ENCODE results near the gene ATP11A.

ATP11A gene

DNA sequence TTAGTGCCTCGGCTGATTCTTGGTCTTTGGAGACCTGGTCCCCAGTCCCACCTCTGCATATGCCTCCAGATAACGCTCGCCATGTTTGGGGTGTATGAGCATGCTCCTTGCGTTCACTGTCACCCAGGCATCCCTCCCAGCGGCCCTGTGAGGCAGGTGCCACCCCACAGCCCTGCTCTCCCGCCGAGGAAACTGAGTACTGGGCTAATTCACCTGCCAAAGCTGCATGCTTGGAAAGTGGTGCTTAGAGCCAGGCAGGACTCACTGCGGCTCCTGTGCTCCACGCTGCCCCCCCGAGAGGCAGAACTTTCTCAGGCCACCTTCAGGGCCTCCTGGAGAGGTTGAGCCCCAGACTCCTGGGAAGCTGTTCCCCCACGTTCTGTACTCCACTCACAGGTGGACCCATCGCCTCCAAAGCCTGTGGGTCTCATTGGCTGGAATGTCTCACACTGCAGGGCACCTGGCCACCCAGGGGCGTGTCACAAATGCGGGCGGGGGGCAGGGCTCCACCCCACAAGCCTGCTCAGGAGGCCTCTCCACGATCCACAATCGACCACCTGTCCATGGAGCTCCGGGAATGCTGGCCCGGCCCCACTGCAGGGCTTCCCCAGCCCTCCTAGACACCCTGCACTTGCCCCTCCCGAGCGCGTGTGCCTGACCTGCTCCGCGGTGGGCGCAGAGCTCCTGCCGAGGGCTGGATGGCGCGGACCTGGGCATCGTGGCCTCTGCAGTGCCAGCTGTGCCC lies 64.6 kb downstream of the ATP11A start:
- no peak for DNase-seq (ENCODE audit: low read depth, low spot score)
- ChIA-PET CTCF (no interaction called here), POLR2A (no interaction called here)
- no peak for TF ChIP-seq CTCF (IDR thresholded peaks at IDR 0.05; ENCODE audit: insufficient read depth, low read length, missing control alignments)
- no peak overlapping the region for H3K4me3 ChIP-seq (ENCODE audit: low read depth, low read length)

DNA sequence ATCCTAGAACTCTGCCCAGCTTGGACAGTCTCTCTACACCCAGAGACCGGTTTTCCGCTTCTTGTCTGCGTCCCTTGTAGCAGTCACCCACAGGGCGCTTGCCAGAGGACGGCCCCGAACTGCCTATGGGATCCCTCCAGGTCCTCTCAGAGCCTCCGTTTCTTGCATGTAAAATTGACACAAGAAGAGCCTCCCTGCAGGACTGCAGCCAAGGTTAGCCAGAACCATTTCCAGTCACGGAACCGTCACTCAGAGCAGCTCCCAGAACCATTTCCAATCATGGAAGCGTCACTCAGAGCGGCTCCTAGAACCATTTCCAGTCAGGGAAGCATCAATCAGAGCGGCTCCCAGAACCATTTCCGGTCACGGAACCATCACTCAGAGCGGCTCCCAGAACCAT lies 65.5 kb downstream of the ATP11A start:
- TF ChIP-seq CTCF (IDR thresholded peaks at IDR 0.05; ENCODE audit: insufficient read depth, low read length, missing control alignments), result no peak
- no peak for DNase-seq (ENCODE audit: low read depth, low spot score)
- H3K4me3 ChIP-seq (ENCODE audit: low read depth, low read length), result no peak overlapping the region
- POLR2A ChIA-PET, result no interaction called here
- CTCF ChIA-PET, result no interaction called here

DNA sequence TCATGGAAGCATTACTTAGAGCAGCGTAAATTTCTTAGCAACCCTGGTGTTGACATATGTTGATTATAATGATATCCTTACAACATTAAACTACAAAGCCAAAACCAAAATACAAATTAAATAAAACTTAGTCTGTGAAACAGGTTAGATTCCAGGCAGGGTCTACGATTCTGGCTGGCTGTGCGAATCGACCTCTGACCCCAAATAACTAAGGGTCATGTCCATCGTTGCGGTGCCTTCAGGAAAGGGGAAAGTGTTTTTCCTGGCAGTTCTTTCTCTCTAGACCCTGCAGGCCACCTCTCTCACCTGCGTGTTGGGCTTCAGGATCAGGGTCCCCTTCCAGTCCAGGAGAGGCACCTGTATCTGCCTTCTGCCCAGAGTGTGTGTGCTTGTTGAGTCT lies 66.2 kb downstream of the ATP11A start:
- CTCF ChIA-PET, result no interaction called here
- no peak overlapping the region for H3K4me3 ChIP-seq (ENCODE audit: low read depth, low read length)
- TF ChIP-seq CTCF (IDR thresholded peaks at IDR 0.05; ENCODE audit: insufficient read depth, low read length, missing control alignments), result no peak
- DNase-seq (ENCODE audit: low read depth, low spot score), result no peak
- POLR2A ChIA-PET, result no interaction called here

- POLR2A ChIA-PET, result no interaction called here
- no peak overlapping the region for H3K4me3 ChIP-seq (ENCODE audit: low read depth, low read length)
- CTCF ChIA-PET, result no interaction called here
- TF ChIP-seq CTCF (IDR thresholded peaks at IDR 0.05; ENCODE audit: insufficient read depth, low read length, missing control alignments), result no peak
- DNase-seq (ENCODE audit: low read depth, low spot score), result no peak
These were observed 66.7 kb downstream of the ATP11A start for GRCh38 chr13:112756511-112756966.

DNA sequence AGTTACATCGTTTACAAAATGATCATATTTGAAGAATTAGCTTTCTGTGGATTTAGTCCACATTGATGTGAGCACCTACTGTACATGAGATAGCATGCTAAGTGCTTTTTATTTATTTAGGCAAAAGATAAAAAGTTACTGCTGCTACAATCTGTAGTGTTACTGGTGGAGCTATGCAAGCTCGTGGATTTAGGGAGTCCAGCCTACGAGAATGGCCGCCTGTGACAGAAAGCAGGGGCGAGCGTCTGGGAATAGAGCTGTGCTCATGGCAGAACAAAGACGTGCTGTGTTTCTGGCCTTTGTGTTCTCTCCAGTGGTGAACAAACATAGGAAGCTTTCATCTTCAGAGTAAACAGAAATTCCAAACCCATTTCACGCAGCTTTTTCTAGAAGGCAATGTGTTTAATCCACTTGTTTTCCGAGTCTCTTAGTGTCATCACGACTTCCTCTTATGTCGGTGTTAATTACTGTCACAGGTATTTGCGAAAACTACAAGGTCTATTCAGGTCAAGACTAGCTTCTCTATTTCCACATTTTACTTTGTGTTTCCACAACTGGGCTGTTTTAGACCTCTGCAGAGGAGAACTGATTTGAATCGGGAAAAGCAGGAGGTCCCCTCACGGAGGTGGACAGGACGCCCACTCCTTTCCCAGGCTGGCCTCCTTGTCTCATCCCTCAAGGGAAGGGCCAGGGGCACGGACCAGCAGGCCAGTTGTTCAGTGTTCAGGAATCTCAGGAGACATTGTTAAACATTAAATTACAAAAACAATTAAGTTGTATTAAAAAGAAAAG lies 67.3 kb downstream of the ATP11A start:
- no peak for DNase-seq (ENCODE audit: low read depth, low spot score)
- POLR2A ChIA-PET, result no interaction called here
- no peak for TF ChIP-seq CTCF (IDR thresholded peaks at IDR 0.05; ENCODE audit: insufficient read depth, low read length, missing control alignments)
- CTCF ChIA-PET, result no interaction called here
- no peak overlapping the region for H3K4me3 ChIP-seq (ENCODE audit: low read depth, low read length)

GRCh38 chr13:112757759-112758086 lies 67.9 kb downstream of the ATP11A start:
- no peak for TF ChIP-seq CTCF (IDR thresholded peaks at IDR 0.05; ENCODE audit: insufficient read depth, low read length, missing control alignments)
- DNase-seq (ENCODE audit: low read depth, low spot score), result no peak
- CTCF ChIA-PET, result no interaction called here
- POLR2A ChIA-PET, result no interaction called here
- no peak overlapping the region for H3K4me3 ChIP-seq (ENCODE audit: low read depth, low read length)

Data from AG04449 (cell line).